Effector memory CD4-positive, alpha-beta T cell (primary cell): Measurements from ENCODE around the gene ZDHHC19.
"Not testable (repeated sequence)": the region's sequence is repeated elsewhere in the genome, so short reads cannot be mapped to it uniquely, and the experiment has no call there.

Source experiments
- DNase-seq, 3 donors: peaks; one replicate each; pipeline ENCODE4 v3.0.0-alpha.2; 2020
- H3K27ac ChIP-seq: 2 replicates; pipeline ENCODE4 v1.7.0; 2013; ENCODE audit warnings: mild to moderate bottlenecking, low read length, moderate library complexity; ENCODE audit not compliant: insufficient read depth, poor library complexity, severe bottlenecking
- H3K27me3 ChIP-seq: replicated peaks from 2 replicates; pipeline ENCODE4 v1.7.0; 2013; ENCODE audit warnings: mild to moderate bottlenecking, low read length; ENCODE audit not compliant: insufficient read depth, control insufficient read depth, poor library complexity, severe bottlenecking
- H3K36me3 ChIP-seq: 2 replicates; pipeline ENCODE4 v1.7.0; 2013; ENCODE audit warnings: mild to moderate bottlenecking, low read length, moderate library complexity; ENCODE audit not compliant: control insufficient read depth, insufficient read depth
- H3K4me1 ChIP-seq: 2 replicates; pipeline ENCODE4 v1.7.0; 2013; ENCODE audit warnings: low read length, mild to moderate bottlenecking; ENCODE audit not compliant: control insufficient read depth, insufficient read depth, poor library complexity, severe bottlenecking
- H3K4me3 ChIP-seq: 2 replicates; pipeline ENCODE4 v1.7.0; 2013; ENCODE audit warnings: low read length, low read depth, mild to moderate bottlenecking; ENCODE audit not compliant: insufficient read depth, poor library complexity, severe bottlenecking
- H3K9me3 ChIP-seq: 2 replicates; pipeline ENCODE4 v1.7.0; 2013; ENCODE audit warnings: mild to moderate bottlenecking, low read length, moderate library complexity; ENCODE audit not compliant: control insufficient read depth
- total RNA-seq, 3 donors: gene quantifications; one replicate each; lab custom pipeline; 2026; lab: John Stamatoyannopoulos, UW

The ZDHHC19 gene
- 0 to 0.09 (median 0) reads per million in 3 donors for total RNA-seq

DNA sequence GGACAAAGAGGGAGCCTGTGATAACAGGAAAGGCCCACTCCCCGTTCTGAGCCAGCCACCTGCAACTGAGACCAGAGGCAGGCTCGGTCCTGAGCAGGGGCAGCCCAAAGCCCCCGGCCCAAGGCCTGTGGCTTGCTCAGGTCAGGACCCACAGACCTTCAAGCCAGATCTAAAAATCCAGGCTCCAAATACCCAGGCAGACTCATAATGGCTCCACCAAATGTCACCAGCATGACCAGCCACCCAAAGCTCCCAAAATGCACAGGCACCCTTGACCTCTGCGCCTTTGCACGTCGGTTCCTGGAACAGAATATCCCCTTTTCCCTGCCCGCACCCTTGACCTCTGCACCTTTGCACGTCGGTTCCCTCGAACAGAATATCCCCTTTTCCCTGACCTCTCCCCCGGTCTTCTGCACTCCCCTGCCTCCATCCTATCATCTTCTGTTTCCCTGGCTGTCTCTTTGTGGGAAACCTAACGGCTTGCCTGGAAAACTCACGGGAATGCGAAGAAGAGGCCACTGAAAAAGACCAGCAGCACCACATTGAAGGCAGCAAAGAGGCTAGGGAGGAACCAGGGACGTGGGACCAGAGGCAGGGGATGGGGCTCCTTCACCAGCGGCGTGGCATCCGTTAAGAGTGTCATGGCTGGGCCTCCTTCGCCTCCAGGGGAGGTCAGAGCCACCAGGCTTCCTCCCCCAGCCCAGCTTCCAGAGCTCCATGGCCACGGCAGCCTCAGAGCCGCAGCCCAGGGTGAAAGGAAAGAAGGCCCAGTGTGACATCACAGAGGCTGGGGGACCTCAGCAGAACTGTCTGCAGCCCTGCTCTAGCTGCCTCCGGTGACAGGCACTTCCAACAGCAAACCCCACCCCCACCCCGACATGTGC is at the start of gene ZDHHC19:
ZDHHC19 (minus strand) TSS at position 728 of the 884 bp plus-strand sequence; CDS start at position 643, 85 bp downstream.
- Histone ChIP-seq H3K36me3 (no peaks in the 10 kb centered on the region), H3K9me3 (no peaks in the 10 kb centered on the region), H3K4me3 (no peak within 1 kb of the TSS), H3K27me3 (no peaks in the 10 kb centered on the region), H3K4me1 (peaks cover 9% of the 10 kb centered on the region), H3K27ac (no peak within 1 kb of the TSS)
- DNase-seq, result no peak

DNA sequence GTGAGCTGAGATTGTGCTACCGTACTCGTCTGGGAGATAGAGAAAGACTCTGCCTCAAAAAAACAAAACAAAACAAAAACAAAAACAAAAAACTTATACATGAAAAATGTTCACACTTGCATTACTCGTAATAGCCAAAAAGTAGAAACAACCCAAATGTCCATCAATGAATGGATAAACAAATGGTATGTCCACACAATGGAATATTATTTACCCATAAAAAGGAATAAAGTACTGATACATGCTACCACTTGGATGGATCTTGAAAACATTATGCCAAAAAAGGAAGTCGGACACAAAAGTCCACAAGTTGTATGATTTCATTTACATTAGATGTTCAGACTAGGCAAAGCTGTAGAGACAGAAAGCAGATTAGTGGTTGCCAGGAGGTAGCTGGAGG is 49.6 kb upstream of the ZDHHC19 start:
- Histone ChIP-seq H3K4me1 (no peaks in the 10 kb centered on the region), H3K4me3 (no peak overlapping the region), H3K27me3 (no peaks in the 10 kb centered on the region), H3K9me3 (no peaks in the 10 kb centered on the region), H3K36me3 (peaks cover 25% of the 10 kb centered on the region), H3K27ac (no peak overlapping the region)
- DNase-seq, result no peak

DNA sequence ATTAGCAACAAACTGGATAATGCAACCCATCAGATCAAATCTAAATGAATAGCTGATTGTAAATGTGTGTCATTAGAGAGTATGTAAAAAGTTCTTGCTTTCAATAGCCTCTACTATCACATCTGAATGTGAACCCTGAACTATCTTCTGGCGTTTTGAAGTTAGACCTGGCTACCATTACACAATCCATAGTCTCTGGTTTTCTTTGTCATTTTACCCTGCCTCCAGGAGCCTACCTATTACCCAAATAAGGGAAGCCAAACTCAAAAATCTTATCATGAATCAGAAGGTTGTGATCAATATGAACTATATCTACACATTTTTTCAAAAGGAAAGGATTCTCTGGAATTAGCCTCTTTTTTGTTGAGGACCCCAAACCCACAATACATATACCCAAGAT is 44.6 kb upstream of the ZDHHC19 start:
- Histone ChIP-seq H3K4me1 (no peaks in the 10 kb centered on the region), H3K36me3 (peaks cover 15% of the 10 kb centered on the region), H3K9me3 (no peaks in the 10 kb centered on the region), H3K27ac (no peak overlapping the region), H3K27me3 (no peaks in the 10 kb centered on the region), H3K4me3 (no peak overlapping the region)
- no peak for DNase-seq

GRCh38 chr3:196254376-196255283 is 43.4 kb upstream of the ZDHHC19 start:
- peaks cover 15% of the 10 kb centered on the region for H3K36me3 ChIP-seq
- DNase-seq, result no peak
- H3K4me1 ChIP-seq, result no peaks in the 10 kb centered on the region

GRCh38 chr3:196251918-196252317 is 40.7 kb upstream of the ZDHHC19 start:
- no peak overlapping the region for H3K27ac ChIP-seq
- DNase-seq, result no peak
- no peaks in the 10 kb centered on the region for H3K4me1 ChIP-seq
- no peak overlapping the region for H3K4me3 ChIP-seq
- H3K9me3 ChIP-seq, result no peaks in the 10 kb centered on the region
- H3K27me3 ChIP-seq, result no peaks in the 10 kb centered on the region
- H3K36me3 ChIP-seq, result peaks cover 15% of the 10 kb centered on the region

More at GRCh38 chr3:196254376-196255283, 43.4 kb upstream of the ZDHHC19 start:
- no peak overlapping the region for H3K4me3 ChIP-seq
- H3K27ac ChIP-seq, result no peak overlapping the region
- H3K27me3 ChIP-seq, result no peaks in the 10 kb centered on the region
- no peaks in the 10 kb centered on the region for H3K9me3 ChIP-seq

GRCh38 chr3:196246612-196247308 is 35.6 kb upstream of the ZDHHC19 start:
- DNase-seq, result peak in 1 of 3 donors; percentile 4
- Histone ChIP-seq H3K36me3 (peaks cover 32% of the 10 kb centered on the region), H3K27me3 (no peaks in the 10 kb centered on the region), H3K27ac (no peak overlapping the region), H3K9me3 (no peaks in the 10 kb centered on the region), H3K4me1 (no peaks in the 10 kb centered on the region), H3K4me3 (no peak overlapping the region)

DNA sequence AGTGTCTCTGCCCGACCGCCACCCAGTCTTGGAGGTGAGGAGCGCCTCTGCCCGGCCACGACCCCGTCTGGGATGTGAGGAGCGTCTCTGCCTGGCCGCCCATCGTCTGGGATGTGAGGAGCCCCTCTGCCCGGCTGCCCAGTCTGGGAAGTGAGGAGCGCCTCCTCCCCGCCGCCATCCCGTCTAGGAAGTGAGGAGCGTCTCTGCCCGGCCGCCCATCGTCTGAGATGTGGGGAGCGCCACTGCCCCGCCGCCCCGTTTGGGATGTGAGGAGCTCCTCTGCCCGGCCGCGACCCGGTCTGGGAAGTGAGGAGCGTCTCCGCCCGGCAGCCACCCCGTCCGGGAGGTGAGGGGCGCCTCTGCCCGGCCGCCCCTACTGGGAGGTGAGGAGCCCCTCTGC is 33.0 kb upstream of the ZDHHC19 start:
- H3K27me3 ChIP-seq, H3K9me3 ChIP-seq, H3K27ac ChIP-seq, H3K4me1 ChIP-seq, H3K4me3 ChIP-seq, DNase-seq: not testable (repeated sequence)
- peaks cover 55% of the 10 kb centered on the region for H3K36me3 ChIP-seq

DNA sequence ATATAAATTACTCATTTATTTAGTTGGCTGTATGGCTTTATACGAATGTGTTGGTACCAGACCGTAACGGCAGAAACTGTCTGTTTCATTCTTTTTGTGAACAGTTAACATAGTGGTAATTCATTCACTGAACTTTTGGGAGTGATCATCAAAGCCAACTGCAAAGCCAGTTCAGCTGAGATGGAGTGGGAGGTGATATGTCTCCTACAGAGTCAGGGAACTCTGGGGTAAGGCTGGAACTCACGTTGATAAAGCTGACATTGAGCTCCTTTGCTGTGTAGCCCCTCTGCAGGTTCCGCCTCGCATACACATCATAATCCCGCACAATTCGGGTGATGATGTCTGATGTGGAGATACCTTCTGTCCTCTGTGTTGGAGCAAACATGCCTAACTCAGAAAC is 30.5 kb upstream of the ZDHHC19 start:
- Histone ChIP-seq H3K4me3 (no peak overlapping the region), H3K27me3 (no peaks in the 10 kb centered on the region), H3K4me1 (no peaks in the 10 kb centered on the region), H3K9me3 (no peaks in the 10 kb centered on the region), H3K36me3 (peaks cover 62% of the 10 kb centered on the region), H3K27ac (no peak overlapping the region)
- DNase-seq, result no peak

DNA sequence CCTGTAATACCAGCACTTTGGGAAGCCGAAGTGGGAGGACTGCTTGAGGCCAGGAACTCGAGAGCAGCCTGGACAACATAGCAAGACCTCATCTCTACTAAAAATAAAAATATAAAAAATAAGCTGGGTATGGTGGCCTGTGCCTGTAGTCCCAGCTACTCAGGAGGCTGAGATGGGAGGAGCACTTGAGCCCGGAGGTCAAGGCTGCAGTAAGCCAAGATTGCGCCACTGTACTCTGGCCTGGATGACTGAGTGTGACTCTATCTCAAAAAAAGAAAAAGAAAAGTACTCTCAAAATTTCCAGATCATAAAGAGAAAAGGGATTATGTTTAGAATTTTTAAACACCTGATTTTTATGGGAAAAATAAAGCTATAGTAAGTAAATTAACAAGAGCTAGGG is 29.2 kb upstream of the ZDHHC19 start:
- DNase-seq, result no peak
- Histone ChIP-seq H3K4me1 (no peaks in the 10 kb centered on the region), H3K4me3 (no peak overlapping the region), H3K36me3 (peaks cover 52% of the 10 kb centered on the region), H3K27ac (no peak overlapping the region), H3K9me3 (no peaks in the 10 kb centered on the region), H3K27me3 (no peaks in the 10 kb centered on the region)
